HepG2 (cell line): ENCODE measurements around the gene NDUFAF8. TPM values are rescaled to one million over a fixed set of nuclear protein-coding genes. Genes with fewer than 3 reads are reported as not detected.

Experiments
- ARID3A ChIP-seq: IDR thresholded peaks from 2 replicates; pipeline ENCODE4 v1.6.1; 2012; ENCODE audit warnings: low read depth, low read length, improper control_type of control experiment
- ARNT ChIP-seq: fragments of 450-650 bp; IDR thresholded peaks from 2 replicates; pipeline ENCODE4 v1.6.1; 2017
- CREBL2 ChIP-seq: sonication (generic); formaldehyde crosslinking; IDR thresholded peaks from 2 replicates; pipeline ENCODE4 v1.8.1; 2023; ENCODE audit warnings: missing genetic modification reagents, mild to moderate bottlenecking, borderline replicate concordance
- CSRNP1 ChIP-seq: sonication (generic); formaldehyde crosslinking; IDR thresholded peaks from 2 replicates; pipeline ENCODE4 v1.8.1; 2023; ENCODE audit warnings: mild to moderate bottlenecking, missing genetic modification reagents
- FOSL1 ChIP-seq: sonication (generic); formaldehyde crosslinking; IDR thresholded peaks from 2 replicates; pipeline ENCODE4 v1.9.0; 2021; ENCODE audit warnings: missing genetic modification reagents, borderline replicate concordance
- HNRNPLL ChIP-seq: fragments of 200-400 bp; formaldehyde crosslinking; IDR thresholded peaks from 2 replicates; pipeline ENCODE4 v1.6.1; 2017; ENCODE audit warnings: mild to moderate bottlenecking, low read depth, low read length; ENCODE audit not compliant: poor library complexity, severe bottlenecking
- HOXA5 ChIP-seq: sonication (generic); formaldehyde crosslinking; IDR thresholded peaks from 2 replicates; pipeline ENCODE4 v1.4.0; 2020; ENCODE audit warnings: missing genetic modification reagents
- KDM2A ChIP-seq: sonication (generic); formaldehyde crosslinking; IDR thresholded peaks from 2 replicates; pipeline ENCODE4 v1.4.0; 2020; ENCODE audit warnings: low read depth, missing genetic modification reagents, borderline replicate concordance
- NFYC ChIP-seq: IDR thresholded peaks from 2 replicates; pipeline ENCODE4 v1.6.1; 2016; ENCODE audit warnings: missing genetic modification reagents, missing compliant biosample characterization
- PAF1 ChIP-seq: IDR thresholded peaks from 2 replicates; pipeline ENCODE4 v1.6.1; 2016; ENCODE audit warnings: missing genetic modification reagents, missing compliant biosample characterization
- SNAPC4 ChIP-seq: sonication (generic); formaldehyde crosslinking; IDR thresholded peaks from 2 replicates; pipeline ENCODE4 v1.4.0; 2020; ENCODE audit warnings: mild to moderate bottlenecking, missing genetic modification reagents
- SP140L ChIP-seq: sonication (generic); formaldehyde crosslinking; IDR thresholded peaks from 2 replicates; pipeline ENCODE4 v1.4.0; 2020; ENCODE audit warnings: missing genetic modification reagents, borderline replicate concordance
- ZFP37 ChIP-seq: sonication (generic); formaldehyde crosslinking; IDR thresholded peaks from 2 replicates; pipeline ENCODE4 v1.4.0; 2020; ENCODE audit warnings: missing genetic modification reagents, borderline replicate concordance
- ZNF512 ChIP-seq: sonication (generic); formaldehyde crosslinking; IDR thresholded peaks from 2 replicates; pipeline ENCODE4 v1.4.0; 2020; ENCODE audit warnings: mild to moderate bottlenecking, missing genetic modification reagents
- ZNF781 ChIP-seq: sonication (generic); formaldehyde crosslinking; IDR thresholded peaks from 2 replicates; pipeline ENCODE4 v1.5.1; 2020; ENCODE audit warnings: borderline replicate concordance, mild to moderate bottlenecking, missing genetic modification reagents; ENCODE audit errors: not compliant biosample characterization
- polyA plus RNA-seq, 8 experiments: library from polyadenylated mRNA; depleted of rRNA in 3 of 8; stranded (reverse) in 7 of 8; unstranded in 1 of 8; fragments of >200 nt; fragmentation: Illumina TruSeq in 4 of 8; extraction: Trizol in 4 of 8; gene quantifications; 2 replicates each; pipeline versions ENCODE4 v1.2.1 to v1.2.3, GENCODE V29; 2011 to 2016; ENCODE audit warnings: low read depth in 4 of 8, missing spikeins in 1 of 8, mixed read lengths in 1 of 8; ENCODE audit not compliant: insufficient read depth in 1 of 8
- total RNA-seq, 5 experiments: library from RNA; depleted of rRNA; stranded (reverse); fragments of >200 nt; fragmentation: Illumina TruSeq; extraction: Trizol; gene quantifications; 2 replicates each; pipeline ENCODE4 v1.2.3, GENCODE V29; 2016; ENCODE audit warnings: low read depth in 1 of 5

The NDUFAF8 gene
- total and polyA plus RNA-seq, 2 of the 13 experiments (the other 11 are each of a cell fraction or from before 2014, with no cell fraction given) = 75.6 to 233 TPM

- TF ChIP-seq CSRNP1 (CRISPR knock-in tag) (peak; percentile 96), NFYC (CRISPR knock-in tag) (peak; percentile 95), SNAPC4 (CRISPR knock-in tag) (peak; percentile 87; the same call in 1 of the 2 replicates), HNRNPLL (peak; percentile 93), FOSL1 (CRISPR knock-in tag) (no peak), ARNT (no peak), ZNF781 (CRISPR knock-in tag) (peak; percentile 87), SP140L (CRISPR knock-in tag) (peak; percentile 48; the same call in 1 of the 2 replicates), PAF1 (CRISPR knock-in tag) (no peak), KDM2A (CRISPR knock-in tag) (peak; percentile 75), ZNF512 (CRISPR knock-in tag) (no peak), ZFP37 (CRISPR knock-in tag) (0 out of 2 replicates have a peak, but pooled peaks have one; percentile 69), ARID3A (no peak), CREBL2 (CRISPR knock-in tag) (peak; percentile 89; the same call in 1 of the 2 replicates), HOXA5 (CRISPR knock-in tag) (peak; percentile 76)
Measured at GRCh38 chr17:81222906-81223761, 16.0 kb upstream of the NDUFAF8 start, which contains the start of gene CEP131 (continued).
